Thoracic aorta (tissue), 2 donors: Measurements from ENCODE around the gene RPUSD3. TPM values are rescaled to one million over a fixed set of nuclear protein-coding genes. Genes with fewer than 3 reads are reported as not detected.
"Not testable (repeated sequence)": the region's sequence is repeated elsewhere in the genome, so short reads cannot be mapped to it uniquely, and the experiment has no call there.

Experiments used
- ATAC-seq: fragments of 150-250 bp; one replicate; pipeline ENCODE4 v1.8.0; 2017; ENCODE audit warnings: low read depth; ENCODE audit not compliant: insufficient number of reproducible peaks, low FRiP score
- DNase-seq: peaks from one replicate; pipeline ENCODE4 v3.0.0-alpha.2; 2020; ENCODE audit warnings: low spot score
- H3K27ac ChIP-seq, 2 donors: fragments of 200-600 bp; sonication (generic); 1 replicate in 1 of 2; 2 replicates in 1 of 2; pipeline ENCODE4 v1.5.1; 2016; ENCODE audit warnings: mild to moderate bottlenecking in 2 of 2, moderate library complexity in 2 of 2
- H3K27me3 ChIP-seq: fragments of 200-600 bp; sonication (generic); replicated peaks from 2 replicates; pipeline ENCODE4 v1.6.0; 2016; ENCODE audit warnings: mild to moderate bottlenecking; ENCODE audit not compliant: insufficient read depth
- H3K36me3 ChIP-seq: fragments of 200-600 bp; sonication (generic); one replicate; pipeline ENCODE4 v1.5.1; 2016
- H3K4me1 ChIP-seq, 2 donors: fragments of 200-600 bp; sonication (generic); 1 replicate in 1 of 2; 2 replicates in 1 of 2; pipeline versions ENCODE4 v1.5.1 to v1.6.0; 2016; ENCODE audit warnings: low read depth in 2 of 2, mild to moderate bottlenecking in 1 of 2; ENCODE audit not compliant: control insufficient read depth in 1 of 2
- H3K4me3 ChIP-seq: fragments of 200-600 bp; sonication (generic); 2 replicates; pipeline ENCODE4 v1.5.1; 2016; ENCODE audit warnings: mild to moderate bottlenecking
- H3K9me3 ChIP-seq: fragments of 200-600 bp; sonication (generic); 2 replicates; pipeline ENCODE4 v1.5.1; 2016
- CTCF ChIP-seq: fragments of 200-600 bp; sonication (generic); IDR thresholded peaks from one replicate; pipeline ENCODE4 v1.5.1; 2019; ENCODE audit warnings: antibody characterized with exemption
- total RNA-seq, 2 donors: library from RNA; depleted of rRNA; stranded (reverse); fragments of >200 nt; gene quantifications; one replicate each; pipeline versions ENCODE4 v1.1.0 to v1.2.3, GENCODE V29; 2016

Gene RPUSD3
- total RNA-seq, 2 donors from 2014 or later: 24.5 to 41.3 TPM

- H3K9me3 ChIP-seq: no peaks in the 10 kb centered on the region
- no peak overlapping the region for H3K4me3 ChIP-seq
- no peaks in the 10 kb centered on the region for H3K27me3 ChIP-seq
- ATAC-seq: no peak
- peaks cover 5 to 10% of the 10 kb centered on the region in 2 donors for H3K4me1 ChIP-seq
- H3K27ac ChIP-seq: no peak overlapping the region
- H3K36me3 ChIP-seq: no peaks in the 10 kb centered on the region
- no peak for DNase-seq
- TF ChIP-seq CTCF: no peak
Measured at GRCh38 chr3:9859530-9860025, 15.8 kb upstream of the RPUSD3 start.

DNA sequence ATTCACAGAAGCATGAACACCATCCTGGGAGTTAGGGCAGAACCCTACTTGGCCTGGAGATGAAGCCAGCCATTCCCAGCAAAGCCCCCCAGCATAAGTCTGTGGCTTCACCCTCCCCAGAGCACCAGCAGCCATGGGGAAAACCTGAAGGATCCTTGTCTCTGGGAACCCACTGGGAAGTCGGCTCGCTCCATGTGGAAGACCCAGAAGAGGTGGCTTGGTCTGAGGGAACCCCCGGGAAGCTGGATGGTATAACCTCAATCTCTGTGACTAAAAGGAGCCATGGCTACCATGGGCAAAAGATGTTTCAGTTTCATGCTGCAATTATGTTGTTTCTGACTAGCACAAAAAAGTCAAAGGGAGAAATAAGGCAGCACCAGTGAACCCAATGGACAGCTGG lies 11.8 kb upstream of the RPUSD3 start:
- DNase-seq (no peak), ATAC-seq (no peak)
- H3K36me3 ChIP-seq: no peaks in the 10 kb centered on the region
- no peak overlapping the region for H3K27ac ChIP-seq
- no peaks in the 10 kb centered on the region for H3K9me3 ChIP-seq
- no peak for TF ChIP-seq CTCF
- no peak overlapping the region for H3K4me3 ChIP-seq
- H3K27me3 ChIP-seq: no peaks in the 10 kb centered on the region
- no peaks in the 10 kb centered on the region for H3K4me1 ChIP-seq

- not testable (repeated sequence) for H3K4me3 ChIP-seq, DNase-seq, ATAC-seq, H3K27ac ChIP-seq, H3K27me3 ChIP-seq, H3K4me1 ChIP-seq, H3K9me3 ChIP-seq, H3K36me3 ChIP-seq
Measured at GRCh38 chr3:9854291-9854940, 10.6 kb upstream of the RPUSD3 start.

- Histone ChIP-seq H3K36me3 (no peaks in the 10 kb centered on the region), H3K27ac (no peak overlapping the region), H3K4me1 (no peaks in the 10 kb centered on the region), H3K27me3 (no peaks in the 10 kb centered on the region), H3K9me3 (no peaks in the 10 kb centered on the region), H3K4me3 (no peak overlapping the region)
- TF ChIP-seq CTCF: no peak
- DNase-seq (no peak), ATAC-seq (no peak)
Measured at GRCh38 chr3:9852528-9852927, 8.7 kb upstream of the RPUSD3 start.

GRCh38 chr3:9851926-9852325 lies 8.1 kb upstream of the RPUSD3 start:
- not testable (repeated sequence) for H3K4me1 ChIP-seq, DNase-seq, ATAC-seq, H3K36me3 ChIP-seq, H3K9me3 ChIP-seq, H3K4me3 ChIP-seq, H3K27me3 ChIP-seq, H3K27ac ChIP-seq

DNA sequence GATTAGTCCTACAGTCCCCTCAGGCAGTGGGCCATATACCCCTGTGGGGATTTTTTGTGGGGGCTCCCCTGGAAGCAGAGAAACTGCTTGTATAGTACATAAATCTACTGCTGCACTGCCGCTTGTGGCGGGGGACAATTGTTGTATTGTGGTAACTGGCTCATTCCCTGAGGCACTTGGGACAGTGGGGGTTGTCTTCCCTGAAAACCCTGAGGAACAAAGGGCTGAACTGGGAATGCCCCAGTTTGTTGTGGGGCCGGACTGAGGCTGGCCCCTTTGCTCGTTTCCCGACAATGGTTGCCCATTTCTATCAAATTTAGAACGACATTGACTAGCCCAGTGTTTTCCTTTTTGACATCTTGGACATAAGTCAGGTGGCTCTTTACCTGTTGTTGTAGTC lies 7.6 kb upstream of the RPUSD3 start:
- H3K9me3 ChIP-seq, DNase-seq, H3K36me3 ChIP-seq, H3K4me3 ChIP-seq, H3K27ac ChIP-seq, ATAC-seq, H3K4me1 ChIP-seq, H3K27me3 ChIP-seq: not testable (repeated sequence)

GRCh38 chr3:9848860-9849259 lies 5.1 kb upstream of the RPUSD3 start:
- not testable (repeated sequence) for H3K4me1 ChIP-seq, DNase-seq, H3K9me3 ChIP-seq, H3K36me3 ChIP-seq, H3K27me3 ChIP-seq, H3K4me3 ChIP-seq, H3K27ac ChIP-seq, ATAC-seq
- peak; percentile 37 for TF ChIP-seq CTCF

GRCh38 chr3:9847870-9848269 lies 4.1 kb upstream of the RPUSD3 start:
- H3K4me1 ChIP-seq, DNase-seq, H3K27ac ChIP-seq, H3K4me3 ChIP-seq, H3K9me3 ChIP-seq, ATAC-seq, H3K36me3 ChIP-seq, H3K27me3 ChIP-seq: not testable (repeated sequence)
